ENCODE results near the gene FAM110D. TPM values are rescaled to one million over a fixed set of nuclear protein-coding genes. Genes with fewer than 3 reads are reported as not detected.

The FAM110D gene
- total RNA-seq, 1 experiment from 2014 or later: not detected

DNA sequence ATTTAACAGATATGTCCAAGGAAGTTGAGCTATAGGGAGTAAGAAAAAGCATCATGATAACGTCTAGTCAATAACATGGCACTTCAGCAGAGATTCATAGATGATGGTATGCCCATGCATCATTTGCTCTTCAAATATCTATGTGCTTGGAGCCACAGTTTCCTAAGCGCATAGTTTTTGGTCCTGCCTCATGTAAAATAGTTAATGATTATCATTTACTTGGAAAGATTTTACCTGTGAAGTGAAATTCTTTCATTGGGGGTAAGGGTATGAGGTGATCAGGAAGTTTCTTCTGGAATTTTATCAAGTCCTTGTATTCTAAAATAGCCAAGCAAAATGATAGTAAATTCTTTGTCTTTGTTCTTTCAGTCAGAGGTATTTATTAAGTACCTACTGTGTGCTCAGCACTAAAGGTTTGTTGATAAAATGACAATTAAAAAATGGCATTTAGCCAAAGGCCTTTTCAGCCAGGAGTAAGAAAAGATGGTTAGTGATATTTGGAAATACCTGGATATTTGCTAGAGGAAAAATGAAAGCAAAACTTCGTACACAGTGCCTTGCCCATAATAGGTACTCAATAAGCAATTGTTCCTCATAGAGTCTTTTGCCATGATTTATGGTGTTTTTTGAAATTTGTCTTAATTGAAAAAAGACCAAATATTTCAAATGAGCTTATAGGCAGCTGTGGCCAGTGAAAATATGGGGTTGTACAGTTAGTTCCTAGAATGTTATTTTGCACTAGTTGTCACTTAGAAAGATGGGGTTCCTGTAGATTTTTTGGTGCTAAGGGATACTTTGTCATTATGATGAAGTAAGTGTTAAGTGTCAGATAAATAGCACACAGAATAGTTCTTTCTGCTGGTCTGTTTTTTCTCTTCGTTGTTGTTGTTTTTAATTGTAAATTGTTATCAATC lies 34.2 kb upstream of the FAM110D start:
- Histone ChIP-seq H4K20me1 (ENCODE audit: low read length) (no peaks in the 10 kb centered on the region), H3K27me3 (ENCODE audit: low read length) (no peaks in the 10 kb centered on the region), H3K79me2 (ENCODE audit: low read length) (peaks cover 35% of the 10 kb centered on the region), H3F3A (ENCODE audit: low read length, unreplicated experiment) (peaks cover 17% of the 10 kb centered on the region), H3K9me2 (replicated peaks; ENCODE audit: low read length) (no peaks in the 10 kb centered on the region), H3K4me3 (ENCODE audit: low read length) (no peak overlapping the region), H2AFZ (ENCODE audit: low read length) (no peak overlapping the region), H3K4me1 (ENCODE audit: insufficient read depth, low read length) (peaks cover 69% of the 10 kb centered on the region), H3K9me3 (ENCODE audit: low read length) (no peaks in the 10 kb centered on the region), H3K36me3 (ENCODE audit: low read depth, low read length) (no peaks in the 10 kb centered on the region), H3K4me2 (ENCODE audit: low read length) (peak overlapping the region; percentile 76), H3K27ac (ENCODE audit: low read length) (peak overlapping the region; percentile 94), H3K9ac (ENCODE audit: low read length) (0 out of 2 replicates have a peak overlapping the region, but pooled peaks have one; percentile 28)
- ChIA-PET POLR2A (ENCODE audit: unreplicated experiment) (no interaction called here), CTCF (interaction anchor here (1.0 to 1.6 kb wide), 2 partner anchors 20 to 109 kb away, joined by 5 to 24 read pairs; partner anchors contain the start of gene CEP85)
- TF ChIP-seq, protein P1, sequence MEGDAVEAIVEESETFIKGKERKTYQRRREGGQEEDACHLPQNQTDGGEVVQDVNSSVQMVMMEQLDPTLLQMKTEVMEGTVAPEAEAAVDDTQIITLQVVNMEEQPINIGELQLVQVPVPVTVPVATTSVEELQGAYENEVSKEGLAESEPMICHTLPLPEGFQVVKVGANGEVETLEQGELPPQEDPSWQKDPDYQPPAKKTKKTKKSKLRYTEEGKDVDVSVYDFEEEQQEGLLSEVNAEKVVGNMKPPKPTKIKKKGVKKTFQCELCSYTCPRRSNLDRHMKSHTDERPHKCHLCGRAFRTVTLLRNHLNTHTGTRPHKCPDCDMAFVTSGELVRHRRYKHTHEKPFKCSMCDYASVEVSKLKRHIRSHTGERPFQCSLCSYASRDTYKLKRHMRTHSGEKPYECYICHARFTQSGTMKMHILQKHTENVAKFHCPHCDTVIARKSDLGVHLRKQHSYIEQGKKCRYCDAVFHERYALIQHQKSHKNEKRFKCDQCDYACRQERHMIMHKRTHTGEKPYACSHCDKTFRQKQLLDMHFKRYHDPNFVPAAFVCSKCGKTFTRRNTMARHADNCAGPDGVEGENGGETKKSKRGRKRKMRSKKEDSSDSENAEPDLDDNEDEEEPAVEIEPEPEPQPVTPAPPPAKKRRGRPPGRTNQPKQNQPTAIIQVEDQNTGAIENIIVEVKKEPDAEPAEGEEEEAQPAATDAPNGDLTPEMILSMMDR (conservative IDR thresholded peaks at IDR 0.05; ENCODE audit: low read depth, low read length): no peak
- TF ChIP-seq EZH2phosphoT487 (IDR thresholded peaks at IDR 0.05; ENCODE audit: borderline replicate concordance, low read length): no peak
- TF ChIP-seq EZH2 (IDR thresholded peaks at IDR 0.05; ENCODE audit: low read length, unreplicated experiment): no peak
- intact Hi-C loops (cut with micrococcal nuclease): no loop called here
- DNase-seq: no peak
- BruUV-seq (replicated peaks): no TSS peak
- no peak for ATAC-seq

DNA sequence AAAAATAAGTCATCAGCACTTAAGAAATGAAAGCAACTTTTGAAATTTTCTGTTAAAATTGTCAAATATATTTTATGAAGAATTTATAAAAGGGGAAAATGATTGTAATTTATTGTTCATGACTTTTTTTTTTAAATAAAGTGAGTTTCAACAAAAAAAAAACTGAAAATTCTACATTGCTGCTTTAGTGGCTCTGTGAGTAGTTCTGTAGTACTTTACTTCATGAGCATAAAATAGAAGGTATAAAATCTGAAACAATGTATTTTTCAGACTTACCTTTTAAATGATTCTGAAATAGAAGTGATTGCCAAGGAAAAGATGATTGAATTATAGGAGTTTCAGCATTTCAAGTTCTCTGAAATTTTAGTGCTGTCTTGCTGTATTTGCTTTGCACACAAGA lies 33.5 kb upstream of the FAM110D start:
- intact Hi-C loops (cut with micrococcal nuclease): no loop called here
- Histone ChIP-seq H3K79me2 (ENCODE audit: low read length) (peaks cover 29% of the 10 kb centered on the region), H3K27ac (ENCODE audit: low read length) (peak overlapping the region; percentile 94), H3K9me3 (ENCODE audit: low read length) (no peaks in the 10 kb centered on the region), H2AFZ (ENCODE audit: low read length) (no peak overlapping the region), H3K4me2 (ENCODE audit: low read length) (peak overlapping the region; percentile 76), H3K9ac (ENCODE audit: low read length) (peak overlapping the region; percentile 53), H3K36me3 (ENCODE audit: low read depth, low read length) (no peaks in the 10 kb centered on the region), H3K27me3 (ENCODE audit: low read length) (no peaks in the 10 kb centered on the region), H3K4me1 (ENCODE audit: insufficient read depth, low read length) (peaks cover 69% of the 10 kb centered on the region), H3K9me2 (replicated peaks; ENCODE audit: low read length) (no peaks in the 10 kb centered on the region), H3K4me3 (ENCODE audit: low read length) (no peak overlapping the region), H3F3A (ENCODE audit: low read length, unreplicated experiment) (peaks cover 17% of the 10 kb centered on the region), H4K20me1 (ENCODE audit: low read length) (no peaks in the 10 kb centered on the region)
- ATAC-seq (no peak), DNase-seq (no peak)
- TF ChIP-seq, protein P1 (conservative IDR thresholded peaks at IDR 0.05; ENCODE audit: low read depth, low read length): no peak
- TF ChIP-seq EZH2 (IDR thresholded peaks at IDR 0.05; ENCODE audit: low read length, unreplicated experiment) (no peak), EZH2phosphoT487 (IDR thresholded peaks at IDR 0.05; ENCODE audit: borderline replicate concordance, low read length) (no peak)
- ChIA-PET CTCF (interaction anchor here (1.5 kb wide), 1 partner anchor 20 kb away, joined by 5 read pairs; no protein-coding TSS in a partner anchor), POLR2A (ENCODE audit: unreplicated experiment) (interaction anchor here (0.7 kb wide), 1 partner anchor 250 kb away, joined by 3 read pairs; no protein-coding TSS in a partner anchor)
- BruUV-seq (replicated peaks): no TSS peak

Measured in PC-3 (cell line).